Posterior vena cava (tissue), 2 donors: Measurements from ENCODE around the gene SNTG2. TPM values are rescaled to one million over a fixed set of nuclear protein-coding genes. Genes with fewer than 3 reads are reported as not detected.
"Not testable (repeated sequence)": the region's sequence is repeated elsewhere in the genome, so short reads cannot be mapped to it uniquely, and the experiment has no call there.

Experiments
- DNase-seq: peaks from one replicate; pipeline ENCODE4 v3.0.0-alpha.2; 2020; ENCODE audit warnings: low spot score
- intact Hi-C, 2 donors: fragments of 100-400 bp; cut with DNase I; formaldehyde crosslinking; loops; one replicate each; pipeline versions ENCODE4 v1.14.1 to v1.14.2; 2022 to 2023
- total RNA-seq, 2 donors: library from RNA; stranded (reverse); fragmentation: NEBNext Ultra II Directional; extraction: Animal tissue kit (Norgen Biotek cat#: 25700); gene quantifications; one replicate each; pipeline ENCODE4 v1.2.1, GENCODE V29; 2021
- donor health status: DM: yes; HTN: yes; CAD: no.
- donor health status: DM: yes; HTN: yes; CAD: no.

SNTG2 gene
- total RNA-seq, 2 donors from 2014 or later = 5.2 to 6.2 TPM

- DNase-seq = no peak
- intact Hi-C loops = no loop called here
Observed at GRCh38 chr2:1071650-1072049, 121.0 kb downstream of the SNTG2 start.

- intact Hi-C loops = no loop called here
- no peak for DNase-seq
Observed at GRCh38 chr2:1072250-1072649, 121.6 kb downstream of the SNTG2 start.

- intact Hi-C loops = no loop called here
- no peak for DNase-seq
Observed at GRCh38 chr2:1077911-1078310, 127.3 kb downstream of the SNTG2 start.

- DNase-seq = no peak
- intact Hi-C loops = no loop called here
Observed at GRCh38 chr2:1078326-1078725, 127.7 kb downstream of the SNTG2 start.

GRCh38 chr2:1079873-1080799 is 129.5 kb downstream of the SNTG2 start:
- no peak for DNase-seq
- intact Hi-C loops = no loop called here

GRCh38 chr2:1081451-1082225 is 131.0 kb downstream of the SNTG2 start:
- no peak for DNase-seq
- intact Hi-C loops = no loop called here

- DNase-seq = no peak
- intact Hi-C loops = no loop called here
Observed at GRCh38 chr2:1082456-1083205, 132.0 kb downstream of the SNTG2 start.

GRCh38 chr2:1088192-1088860 is 137.7 kb downstream of the SNTG2 start:
- intact Hi-C loops = no loop called here

GRCh38 chr2:1088940-1089339 is 138.3 kb downstream of the SNTG2 start:
- intact Hi-C loops = no loop called here
- DNase-seq = no peak

More at GRCh38 chr2:1088192-1088860, 137.7 kb downstream of the SNTG2 start:
- no peak for DNase-seq

- no peak for DNase-seq
- intact Hi-C loops = no loop called here
Observed at GRCh38 chr2:1091895-1092585, 141.4 kb downstream of the SNTG2 start.

GRCh38 chr2:1093668-1094067 is 143.0 kb downstream of the SNTG2 start:
- intact Hi-C loops, DNase-seq: not testable (repeated sequence)

GRCh38 chr2:1097101-1097500 is 146.5 kb downstream of the SNTG2 start:
- intact Hi-C loops = no loop called here

GRCh38 chr2:1099418-1099817 is 148.8 kb downstream of the SNTG2 start:
- DNase-seq = no peak

More at GRCh38 chr2:1097101-1097500, 146.5 kb downstream of the SNTG2 start:
- no peak for DNase-seq

GRCh38 chr2:1101011-1101782 is 150.5 kb downstream of the SNTG2 start:
- DNase-seq = no peak
- intact Hi-C loops = no loop called here

More at GRCh38 chr2:1099418-1099817, 148.8 kb downstream of the SNTG2 start:
- intact Hi-C loops = no loop called here

GRCh38 chr2:1101982-1102590 is 151.4 kb downstream of the SNTG2 start:
- no peak for DNase-seq
- intact Hi-C loops = no loop called here

GRCh38 chr2:1104364-1104763 is 153.7 kb downstream of the SNTG2 start:
- intact Hi-C loops = no loop called here
- DNase-seq = no peak

GRCh38 chr2:1106344-1106743 is 155.7 kb downstream of the SNTG2 start:
- DNase-seq, intact Hi-C loops: not testable (repeated sequence)
